ACHN (cell line): ENCODE data around the gene CHEK2.
"Not testable (repeated sequence)": the region's sequence is repeated elsewhere in the genome, so short reads cannot be mapped to it uniquely, and the experiment has no call there.

Source experiments
- DNase-seq: peaks from one replicate; pipeline ENCODE4 v3.0.0-alpha.2; 2015
- in situ Hi-C: cut with HindIII; loops from 2 replicates; pipeline ENCODE4 v1.10.0; 2017; ENCODE audit warnings: low sequenced_read_pairs, low pct_ligation_motif_present, low pct_unique_long_range_greater_than_20kb

Gene CHEK2

DNA sequence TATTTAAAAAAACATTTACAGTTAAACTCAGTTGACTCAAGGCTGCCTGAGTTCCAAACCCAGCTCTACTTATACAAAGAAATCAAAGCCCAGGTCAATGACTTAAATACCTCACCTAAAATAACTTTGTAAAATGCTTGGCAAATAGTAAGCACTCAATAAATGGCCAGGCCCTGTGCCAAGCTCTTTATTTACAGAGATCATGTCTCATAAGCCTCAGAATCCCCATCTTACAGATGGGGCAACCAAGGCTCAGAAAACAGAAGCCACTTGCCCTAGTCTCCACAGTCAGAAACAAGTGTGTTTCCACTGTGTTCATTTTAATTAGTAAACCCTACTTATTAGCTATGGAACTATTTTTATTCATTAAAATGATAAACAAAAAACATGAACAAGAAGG lies 31.5 kb downstream of the CHEK2 start:
- in situ Hi-C loops = no loop called here
- no peak for DNase-seq

DNA sequence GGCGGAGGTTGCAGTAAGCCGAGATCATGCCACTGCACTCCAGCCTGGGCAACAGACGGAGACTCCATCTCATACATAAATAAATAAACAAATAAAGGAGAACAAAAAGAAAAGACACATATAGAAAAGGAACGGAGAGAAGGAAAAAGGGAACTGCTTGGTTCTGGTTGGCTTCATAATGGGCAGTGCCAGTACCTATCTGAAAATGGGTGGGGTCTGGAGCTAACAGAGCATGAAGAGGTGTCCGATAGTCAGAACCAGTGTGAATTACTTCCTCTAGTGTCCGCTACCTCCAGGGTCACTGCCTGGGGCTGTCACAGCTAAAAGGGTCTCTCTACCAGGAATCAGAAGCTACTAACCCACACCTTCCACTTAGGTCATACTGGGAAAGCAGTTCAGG lies 34.8 kb downstream of the CHEK2 start:
- in situ Hi-C loops = no loop called here
- DNase-seq = no peak

DNA sequence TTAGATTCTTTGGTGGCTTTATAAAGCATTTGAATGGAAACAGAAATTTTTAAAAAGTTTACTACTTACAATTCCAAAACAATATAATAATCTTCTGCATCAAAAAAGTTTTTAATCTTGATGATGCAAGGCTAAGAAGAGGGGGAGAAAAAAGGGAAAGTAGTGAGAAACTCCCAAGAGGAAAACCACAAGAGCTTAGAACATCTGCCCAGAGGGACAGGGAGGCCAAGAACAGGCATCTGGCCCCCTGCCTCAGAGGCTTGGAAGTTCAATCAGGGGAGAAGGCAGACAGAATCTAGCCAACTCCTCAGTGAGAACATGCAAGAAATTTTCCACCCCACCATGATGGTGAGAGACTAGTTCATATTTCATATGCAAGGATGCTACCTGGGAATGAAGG lies 38.2 kb downstream of the CHEK2 start:
- in situ Hi-C loops = no loop called here
- no peak for DNase-seq

DNA sequence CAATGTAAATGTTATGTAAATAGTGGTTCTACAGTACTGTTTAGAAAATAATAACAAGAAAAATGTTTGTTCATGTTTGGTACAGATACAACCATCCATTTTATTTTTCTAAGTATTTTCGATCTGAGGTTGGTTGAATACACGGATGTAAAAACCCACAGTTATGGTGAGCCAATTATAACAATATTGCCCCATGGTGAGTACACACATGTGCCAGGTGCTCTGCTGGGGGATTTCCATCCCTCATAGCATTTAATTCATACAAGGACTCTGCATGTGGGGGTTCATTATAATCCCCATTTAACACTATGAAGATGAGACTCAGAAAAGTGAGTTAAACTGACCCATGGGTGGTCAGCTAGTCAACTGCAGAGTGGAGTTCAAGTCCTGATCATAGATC lies 38.7 kb downstream of the CHEK2 start:
- no peak for DNase-seq
- in situ Hi-C loops = no loop called here

DNA sequence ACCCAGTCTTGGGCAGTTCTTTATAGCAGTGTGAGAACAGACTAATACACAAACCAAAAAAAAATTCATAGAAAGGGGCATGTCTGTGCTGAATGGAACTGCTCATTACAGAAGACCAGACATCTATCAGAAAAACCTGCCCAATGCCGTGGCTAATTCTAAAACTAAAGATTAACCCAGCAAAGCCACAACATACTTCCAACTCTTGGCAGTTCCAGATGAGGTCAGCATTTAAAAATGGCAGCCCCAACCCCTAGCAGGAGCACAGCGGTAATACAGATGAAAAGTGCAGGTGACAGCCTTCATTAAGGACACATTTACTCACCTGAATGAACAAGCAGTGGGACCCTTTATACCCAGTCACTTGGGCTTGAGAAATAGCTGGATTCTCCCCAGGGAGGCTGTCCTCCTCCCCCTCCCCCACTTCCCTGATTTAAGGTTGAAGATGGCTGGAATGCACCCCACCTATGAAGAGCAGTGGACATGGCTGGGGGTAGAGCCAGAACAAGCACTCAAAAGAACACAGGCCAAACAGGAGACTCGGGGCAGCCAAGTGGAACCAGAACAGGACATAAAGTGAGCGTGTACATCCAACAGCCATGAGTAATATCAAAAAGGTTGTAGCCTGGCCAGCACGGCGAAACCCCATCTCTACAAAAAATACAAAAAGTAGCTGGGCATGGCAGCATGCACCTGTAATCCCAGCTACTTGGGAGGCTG lies 48.4 kb downstream of the CHEK2 start:
- in situ Hi-C loops = not testable (repeated sequence)

DNA sequence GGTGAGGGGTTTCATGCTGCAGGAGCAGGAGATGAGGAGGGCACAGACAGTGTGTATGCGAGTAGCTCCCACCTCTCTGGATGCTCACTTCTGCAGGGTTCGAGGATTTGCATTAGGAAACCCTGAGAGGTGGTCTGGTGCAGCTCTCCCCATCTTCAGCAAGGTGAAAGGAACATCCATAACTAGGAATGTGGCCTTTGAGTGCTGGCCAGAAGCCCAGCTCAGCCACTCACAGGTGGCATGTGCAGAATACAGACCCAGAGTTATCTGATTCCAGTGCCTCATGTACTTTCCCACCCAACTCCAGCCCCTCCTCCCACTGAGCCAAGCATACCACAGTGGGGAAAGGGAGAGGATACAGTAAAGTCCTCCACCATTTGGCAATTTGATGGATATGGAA lies 51.8 kb downstream of the CHEK2 start:
- in situ Hi-C loops, DNase-seq: not testable (repeated sequence)

More for the DNA sequence above, 48.4 kb downstream of the CHEK2 start:
- peak; percentile 70 for DNase-seq

DNA sequence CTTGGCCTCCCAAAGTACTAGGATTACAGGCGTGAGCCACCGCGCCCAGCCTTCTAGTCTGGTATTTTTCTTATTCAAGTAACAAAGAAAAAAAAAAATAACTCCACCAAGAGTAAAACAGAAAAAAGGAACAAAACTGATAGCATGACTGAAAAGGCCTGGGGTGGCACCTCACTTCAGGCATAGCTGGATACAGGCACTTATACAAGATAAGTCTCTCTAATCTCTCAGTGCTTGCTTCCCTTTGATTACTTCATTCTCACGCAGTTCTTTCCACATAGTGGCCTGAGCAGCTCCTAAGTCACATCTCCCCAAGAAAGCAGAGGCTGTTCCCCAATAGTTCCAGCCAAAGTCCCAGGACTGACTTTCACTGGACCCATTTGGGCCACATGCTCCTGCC lies 58.7 kb downstream of the CHEK2 start:
- DNase-seq, in situ Hi-C loops: not testable (repeated sequence)

DNA sequence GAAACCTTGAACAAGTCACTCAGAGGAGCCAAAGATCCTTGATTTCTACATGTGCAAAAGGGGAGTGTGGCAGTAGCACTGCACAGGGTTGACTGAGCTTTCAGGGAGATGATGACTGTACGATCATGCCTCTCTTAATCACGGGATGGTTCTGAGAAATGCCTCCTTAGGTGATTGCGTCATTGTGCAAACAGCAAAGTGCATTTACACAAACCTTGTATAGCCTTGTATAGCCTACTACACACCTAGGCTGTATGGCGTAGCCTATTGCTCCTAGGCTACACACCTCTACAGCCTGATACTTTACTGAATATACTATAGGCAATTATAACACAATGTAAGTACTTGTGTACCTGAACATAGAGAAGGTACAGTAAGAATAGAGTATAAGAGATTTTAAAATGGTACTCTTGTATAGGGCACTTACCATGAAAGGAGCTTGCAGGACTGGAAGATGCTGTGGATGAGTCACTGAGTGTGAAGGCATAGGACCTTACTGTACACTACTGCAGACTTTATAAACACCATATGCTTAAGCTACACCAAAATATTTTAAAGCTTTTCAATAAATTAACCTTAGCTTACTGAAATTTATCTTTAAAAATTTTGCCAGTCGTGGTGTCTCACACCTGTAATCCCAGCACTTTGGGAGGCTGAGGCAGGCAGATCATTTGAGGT lies 60.7 kb downstream of the CHEK2 start:
- DNase-seq = peak; percentile 34
- in situ Hi-C loops = not testable (repeated sequence)

DNA sequence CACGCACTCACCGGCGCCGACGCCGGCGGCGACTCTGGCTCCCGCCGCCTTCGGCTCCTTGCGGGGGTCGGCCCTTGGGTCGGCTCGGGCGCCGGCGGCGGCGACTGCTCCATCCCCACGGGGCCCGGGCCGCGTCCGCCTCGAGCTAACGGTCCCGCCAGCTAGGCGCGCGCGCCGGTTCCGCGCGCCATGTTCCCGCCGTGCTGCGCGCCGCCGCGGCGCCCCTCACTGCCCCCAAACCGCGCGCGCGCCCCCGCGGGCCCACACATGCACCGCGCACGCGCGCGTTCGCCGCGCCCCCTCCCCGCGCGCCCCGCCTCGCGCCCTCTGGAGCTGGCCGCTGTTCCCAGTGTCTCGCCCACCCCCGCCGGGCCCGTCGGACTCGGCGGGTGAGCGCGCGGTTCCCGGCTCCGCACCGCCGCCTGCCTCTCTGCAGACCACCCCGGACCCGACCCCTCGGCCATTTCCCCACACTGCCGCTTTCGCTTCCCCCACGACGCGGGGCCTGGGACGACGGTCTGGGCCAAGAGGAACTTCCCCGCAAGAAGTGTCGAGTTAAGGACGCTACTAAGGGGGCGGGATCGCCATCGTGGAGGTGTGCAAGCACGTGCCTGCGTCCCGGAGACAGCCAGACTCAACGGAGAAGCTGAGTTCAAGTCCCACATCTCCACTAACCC lies 61.9 kb downstream of the CHEK2 start, which contains the start of gene TTC28:
Gene TTC28 (minus strand): TSS at position 230 of the 677 bp plus-strand sequence. CDS start 117 bp downstream, at position 113.
- in situ Hi-C loops = not testable (repeated sequence)
- peak; percentile 73 for DNase-seq

DNA sequence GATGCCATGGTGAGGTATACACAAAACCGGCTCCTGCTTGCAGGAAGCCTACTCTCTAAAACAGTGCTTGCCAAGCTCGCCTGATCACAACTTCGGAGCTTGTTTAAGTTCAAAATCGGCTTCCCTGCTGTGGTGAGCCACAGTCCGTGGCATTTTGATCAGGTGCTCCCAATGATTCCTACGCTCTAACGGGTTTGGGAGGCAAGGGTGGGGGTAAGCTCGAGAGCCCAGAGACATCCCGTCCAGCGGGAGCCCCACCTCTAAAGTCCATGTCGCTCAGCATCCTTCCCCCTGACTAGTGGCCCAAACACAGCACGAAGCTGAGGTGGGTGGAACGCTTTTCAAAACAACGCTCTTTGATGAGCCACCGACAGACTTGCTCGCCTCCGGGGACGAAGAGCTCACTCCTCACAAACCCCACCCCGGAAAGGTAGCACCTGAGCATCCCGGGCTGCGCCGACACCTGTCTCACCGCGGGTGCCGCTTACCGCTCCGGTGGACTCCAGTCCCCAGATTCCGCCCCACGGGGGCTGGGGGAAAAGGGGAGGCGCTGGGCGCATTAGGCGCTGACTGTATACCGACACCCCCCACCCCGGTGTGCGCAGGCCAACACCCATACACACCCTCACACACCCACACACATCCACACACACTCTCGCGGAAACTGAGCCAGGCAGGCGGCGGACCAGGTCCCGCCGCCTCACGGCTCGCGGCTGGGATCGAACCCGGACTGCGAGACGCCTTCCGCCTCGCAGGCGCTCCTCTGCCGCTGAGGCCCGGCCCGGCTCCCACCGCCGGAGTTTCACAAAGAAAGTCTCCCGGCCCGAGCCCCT lies 62.6 kb downstream of the CHEK2 start:
- DNase-seq = peak; percentile 15

DNA sequence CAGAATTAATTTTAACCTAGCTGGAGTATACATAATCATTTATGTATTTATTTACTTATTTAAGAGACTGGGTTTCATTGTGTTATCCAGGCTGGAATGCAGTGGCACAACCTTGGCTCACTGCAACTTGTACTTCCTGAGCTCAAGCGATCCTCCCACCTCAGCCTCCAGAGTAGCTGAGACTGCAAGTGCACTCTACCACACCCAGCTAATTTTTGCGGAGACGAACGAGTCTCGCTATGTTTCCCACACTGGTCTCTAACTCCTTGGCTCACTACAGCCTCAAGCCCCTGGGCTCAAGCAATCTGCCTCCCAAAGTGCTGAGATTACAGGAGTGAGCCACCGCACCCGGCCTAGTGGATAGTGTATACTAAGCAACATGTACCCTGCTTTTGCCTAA lies 63.5 kb downstream of the CHEK2 start:
- in situ Hi-C loops, DNase-seq: not testable (repeated sequence)

More for the DNA sequence above, 62.6 kb downstream of the CHEK2 start:
- in situ Hi-C loops = not testable (repeated sequence)

DNA sequence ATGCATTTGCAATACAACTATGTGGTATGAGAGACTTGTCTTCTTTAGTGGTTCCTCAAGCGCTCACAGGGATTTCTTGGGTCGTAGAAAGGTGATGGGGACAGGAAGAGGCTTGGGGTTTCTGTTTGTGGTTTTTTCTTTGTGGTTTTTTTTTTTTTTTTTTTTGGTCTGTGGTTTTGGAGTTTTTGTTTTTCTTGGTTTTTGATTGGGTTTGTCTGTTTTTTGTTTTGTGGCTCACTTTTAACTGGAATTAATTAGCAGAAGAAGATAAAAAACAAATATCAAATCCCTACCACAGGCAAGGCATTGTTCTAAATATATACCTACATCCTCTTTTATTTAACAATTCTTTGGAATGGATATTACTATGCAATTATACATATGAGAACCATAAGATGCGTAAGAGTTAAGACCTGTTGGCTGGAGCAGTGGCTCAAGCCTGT lies 67.5 kb downstream of the CHEK2 start:
- peak; percentile 35 for DNase-seq
- in situ Hi-C loops = no loop called here

DNA sequence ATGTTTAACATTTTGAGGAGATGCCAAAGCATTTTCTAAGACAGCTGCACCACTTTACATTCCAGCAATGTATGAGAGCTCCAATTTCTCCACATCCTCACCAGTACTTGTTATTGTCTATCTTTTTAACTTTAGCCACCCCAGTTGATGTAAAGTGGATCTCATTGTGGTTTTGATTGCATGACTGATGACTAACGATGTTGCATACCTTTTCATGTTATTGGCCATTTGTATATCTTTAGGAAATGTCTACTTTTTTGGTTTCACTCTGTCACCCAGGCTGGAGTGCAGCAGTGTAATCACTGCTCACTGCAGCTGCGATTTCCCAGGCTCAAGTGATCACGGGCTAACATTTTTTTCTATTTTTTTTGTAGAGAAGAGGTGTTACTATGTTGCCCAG lies 70.9 kb downstream of the CHEK2 start:
- in situ Hi-C loops = no loop called here
- DNase-seq = no peak

DNA sequence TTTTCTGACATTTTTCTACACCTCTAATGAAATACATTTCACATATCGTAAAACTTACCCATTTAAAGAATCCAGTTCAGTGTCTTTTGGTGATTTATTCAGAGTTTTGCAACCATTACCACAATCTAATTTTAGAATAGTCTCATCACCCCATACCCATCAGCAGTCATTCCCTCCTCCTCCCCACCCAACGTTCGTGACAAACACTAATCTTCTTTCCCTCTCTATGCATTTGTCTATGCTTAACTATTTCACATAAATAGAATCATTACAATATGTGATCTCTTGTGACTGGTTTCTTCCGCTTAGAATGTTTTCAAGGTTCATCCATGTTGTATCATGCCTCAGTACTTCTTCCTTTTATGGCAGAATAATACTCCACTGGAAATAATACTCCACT lies 71.5 kb downstream of the CHEK2 start:
- DNase-seq = no peak
- in situ Hi-C loops = no loop called here

DNA sequence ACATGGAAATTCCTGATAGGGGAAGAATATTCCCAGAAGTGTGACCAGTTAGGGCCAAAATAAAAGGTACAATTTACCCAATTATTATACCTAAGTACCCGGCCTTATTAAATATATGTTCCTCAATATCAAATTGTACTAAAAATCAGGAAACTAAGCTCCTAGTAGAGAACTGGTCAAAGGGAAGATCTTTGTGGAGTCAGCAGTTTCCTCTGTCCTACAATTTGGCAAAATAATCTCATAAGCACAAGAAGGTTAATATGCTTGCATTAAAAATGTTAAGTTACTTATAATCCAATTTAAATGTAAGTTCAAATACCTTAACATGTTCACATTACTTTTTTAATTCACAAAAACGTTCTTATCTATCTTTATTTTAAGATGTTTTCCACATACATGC lies 72.2 kb downstream of the CHEK2 start:
- no peak for DNase-seq
- in situ Hi-C loops = no loop called here

DNA sequence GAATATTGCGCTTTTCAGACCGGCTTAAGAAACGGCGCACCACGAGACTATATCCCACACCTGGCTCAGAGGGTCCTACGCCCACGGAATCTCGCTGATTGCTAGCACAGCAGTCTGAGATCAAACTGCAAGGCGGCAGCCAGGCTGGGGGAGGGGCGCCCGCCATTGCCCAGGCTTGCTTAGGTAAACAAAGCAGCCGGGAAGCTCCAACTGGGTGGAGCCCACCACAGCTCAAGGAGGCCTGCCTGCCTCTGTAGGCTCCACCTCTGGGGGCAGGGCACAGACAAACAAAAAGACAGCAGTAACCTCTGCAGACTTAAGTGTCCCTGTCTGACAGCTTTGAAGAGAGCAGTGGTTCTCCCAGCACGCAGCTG lies 78.1 kb downstream of the CHEK2 start:
- in situ Hi-C loops, DNase-seq: not testable (repeated sequence)

DNA sequence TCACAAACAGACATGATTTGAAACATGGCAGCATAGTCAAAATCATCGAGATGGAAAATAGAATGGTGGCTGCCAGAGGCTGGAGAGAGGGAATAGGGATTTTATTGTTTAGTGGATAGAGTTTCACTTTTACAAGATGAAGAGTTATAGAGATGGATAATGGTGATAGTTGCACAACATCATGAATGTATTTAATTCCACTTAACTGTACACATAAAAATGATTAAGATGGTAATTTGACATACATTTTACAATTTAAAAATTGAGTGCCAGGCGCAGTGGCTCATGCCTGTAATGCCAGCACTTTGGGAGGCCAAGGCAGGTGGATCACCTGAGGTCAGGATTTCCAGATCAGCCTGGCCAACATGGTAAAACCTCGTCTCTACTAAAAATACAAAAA lies 83.2 kb downstream of the CHEK2 start:
- DNase-seq = no peak
- in situ Hi-C loops = no loop called here

DNA sequence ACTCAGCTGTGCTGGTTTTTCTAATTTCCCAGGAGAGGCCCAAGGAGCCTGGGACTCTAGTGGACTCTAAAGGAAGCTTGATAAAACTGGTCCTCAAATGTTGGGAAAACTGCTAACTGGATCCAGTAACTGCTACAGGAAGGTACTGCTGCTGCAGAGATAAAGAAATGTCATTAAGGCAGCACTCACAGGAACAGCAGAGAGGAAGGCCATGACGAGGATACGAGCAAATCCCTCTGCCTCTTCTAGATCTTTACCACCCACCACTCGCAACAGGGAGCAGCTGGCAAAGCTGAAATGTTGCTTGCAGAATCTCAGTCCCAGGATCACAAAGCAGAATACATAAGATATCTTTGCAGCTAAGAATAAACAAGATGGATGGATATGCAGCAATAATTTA lies 85.4 kb downstream of the CHEK2 start:
- in situ Hi-C loops = no loop called here
- no peak for DNase-seq

DNA sequence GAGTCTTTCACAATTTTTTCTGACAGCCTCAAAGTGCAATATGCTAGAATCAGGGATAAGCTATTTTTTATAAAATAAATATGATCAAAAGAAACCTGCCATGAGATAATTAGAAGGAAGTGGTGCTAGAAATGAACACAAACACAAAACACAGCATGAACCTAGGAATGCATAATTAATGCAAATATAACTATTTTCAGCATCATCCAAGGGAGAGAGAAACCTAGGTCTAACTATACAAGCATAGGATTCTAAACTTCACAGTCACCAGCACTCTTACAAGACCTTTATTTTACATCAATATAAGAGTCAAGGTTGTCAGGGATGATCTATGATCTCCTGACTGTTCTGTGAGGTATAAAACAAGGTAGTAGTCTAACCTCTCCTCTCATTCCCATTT lies 91.2 kb downstream of the CHEK2 start:
- DNase-seq = no peak
- in situ Hi-C loops = no loop called here
